Thymus (tissue), 11 donors: ENCODE results near the gene FOLR3. TPM values are rescaled to one million over a fixed set of nuclear protein-coding genes. Genes with fewer than 3 reads are reported as not detected.
"Not testable (repeated sequence)": the region's sequence is repeated elsewhere in the genome, so short reads cannot be mapped to it uniquely, and the experiment has no call there.

Experiments
- DNase-seq, 9 donors: peaks; one replicate each; pipeline ENCODE4 v3.0.0-alpha.2; 2013; ENCODE audit warnings: low spot score in 9 of 9, low read depth in 6 of 9, missing footprints in 1 of 9
- H3K27ac ChIP-seq, 2 donors: one replicate each; pipeline ENCODE4 v1.5.1; 2013; ENCODE audit warnings: control low read depth in 1 of 2, low read depth in 1 of 2, low read length in 1 of 2, mild to moderate bottlenecking in 1 of 2, moderate library complexity in 1 of 2
- H3K27me3 ChIP-seq, 2 donors: one replicate each; pipeline ENCODE4 v1.5.1; 2013; ENCODE audit warnings: low read length in 1 of 2; ENCODE audit not compliant: control insufficient read depth in 2 of 2, insufficient read depth in 1 of 2
- H3K36me3 ChIP-seq, 2 donors: one replicate each; pipeline ENCODE4 v1.5.1; 2013; ENCODE audit warnings: low read length in 1 of 2, mild to moderate bottlenecking in 1 of 2, moderate library complexity in 1 of 2; ENCODE audit not compliant: control insufficient read depth in 2 of 2, insufficient read depth in 2 of 2
- H3K4me1 ChIP-seq, 2 donors: one replicate each; pipeline ENCODE4 v1.5.1; 2013; ENCODE audit warnings: low read length in 2 of 2; ENCODE audit not compliant: control insufficient read depth in 2 of 2, insufficient read depth in 2 of 2
- H3K4me3 ChIP-seq, 2 donors: one replicate each; pipeline ENCODE4 v1.5.1; 2013; ENCODE audit warnings: low read length in 2 of 2, control low read depth in 1 of 2, mild to moderate bottlenecking in 1 of 2
- H3K9me3 ChIP-seq, 2 donors: one replicate each; pipeline ENCODE4 v1.5.1; 2013; ENCODE audit warnings: low read length in 1 of 2, mild to moderate bottlenecking in 1 of 2; ENCODE audit not compliant: control insufficient read depth in 2 of 2, insufficient read depth in 1 of 2
- WGBS: extraction: QIAGEN DNeasy Blood & Tissue Kit; methylation state at CpG from one replicate; pipeline ENCODE4 v1.1.7; 2013; 5-methylcytosine and 5-hydroxymethylcytosine counted together
- polyA plus RNA-seq: library from polyadenylated mRNA; stranded (reverse); fragments of 200-250 nt; gene quantifications from one replicate; pipeline ENCODE4 v1.2.3, GENCODE V29; 2013
- total RNA-seq: library from RNA; stranded (reverse); fragments of 120-200 nt; gene quantifications from one replicate; pipeline ENCODE4 v1.2.4, GENCODE V29; 2013
- donor health status: healthy.

The FOLR3 gene
- total and polyA plus RNA-seq, 2 donors, result 0.33 to 0.82 TPM

DNA sequence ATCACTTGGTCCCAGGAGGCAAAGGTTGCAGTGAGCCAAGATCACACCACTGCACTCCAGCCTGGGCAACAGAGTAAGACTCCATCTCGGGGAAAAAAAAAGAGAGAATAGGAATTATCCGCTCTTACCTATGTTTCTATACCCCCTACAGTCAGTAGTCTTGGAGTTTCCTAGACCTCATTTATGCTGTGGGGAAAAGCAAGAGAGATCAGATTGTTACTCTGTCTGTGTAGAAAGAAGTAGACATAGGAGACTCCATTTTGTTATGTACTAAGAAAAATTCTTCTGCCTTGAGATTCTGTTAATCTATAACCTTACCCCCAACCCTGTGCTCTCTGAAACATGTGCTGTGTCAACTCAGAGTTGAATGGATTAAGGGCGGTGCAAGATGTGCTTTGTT, 28.7 kb downstream of the FOLR3 start:
- not testable (repeated sequence) for H3K4me1 ChIP-seq, H3K36me3 ChIP-seq, H3K4me3 ChIP-seq, H3K27ac ChIP-seq, DNase-seq, H3K27me3 ChIP-seq, H3K9me3 ChIP-seq
- WGBS, result 95% methylated on average over 2 of the region's 3 CpGs

DNA sequence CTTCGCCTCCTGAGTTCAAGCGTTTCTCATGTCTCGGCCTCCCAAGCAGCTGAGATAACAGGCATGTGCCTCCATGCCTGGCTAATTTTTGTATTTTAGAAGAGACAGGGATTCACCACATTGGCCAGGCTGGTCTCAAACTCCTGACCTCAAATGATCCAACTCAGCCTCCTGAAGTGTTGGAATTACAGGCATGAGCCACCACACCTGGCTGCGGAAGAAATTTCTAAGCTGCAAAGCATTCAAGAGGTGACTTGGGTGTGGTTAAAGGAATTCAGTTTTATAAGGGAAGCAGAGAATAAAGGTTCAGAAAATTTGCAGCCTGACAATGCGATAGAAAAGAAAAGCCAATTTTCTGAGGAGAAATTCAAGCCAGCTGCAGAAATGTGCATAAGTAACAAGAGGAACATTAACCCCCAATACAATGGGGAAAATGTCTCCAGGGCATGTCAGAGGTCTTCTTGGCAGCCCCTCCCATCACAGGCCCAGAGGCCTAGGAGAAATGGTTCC, 33.6 kb downstream of the FOLR3 start:
- H3K36me3 ChIP-seq, H3K27ac ChIP-seq, H3K27me3 ChIP-seq, DNase-seq, H3K4me3 ChIP-seq, H3K4me1 ChIP-seq, H3K9me3 ChIP-seq: not testable (repeated sequence)
- 97% methylated on average over 5 of the region's 5 CpGs for WGBS

DNA sequence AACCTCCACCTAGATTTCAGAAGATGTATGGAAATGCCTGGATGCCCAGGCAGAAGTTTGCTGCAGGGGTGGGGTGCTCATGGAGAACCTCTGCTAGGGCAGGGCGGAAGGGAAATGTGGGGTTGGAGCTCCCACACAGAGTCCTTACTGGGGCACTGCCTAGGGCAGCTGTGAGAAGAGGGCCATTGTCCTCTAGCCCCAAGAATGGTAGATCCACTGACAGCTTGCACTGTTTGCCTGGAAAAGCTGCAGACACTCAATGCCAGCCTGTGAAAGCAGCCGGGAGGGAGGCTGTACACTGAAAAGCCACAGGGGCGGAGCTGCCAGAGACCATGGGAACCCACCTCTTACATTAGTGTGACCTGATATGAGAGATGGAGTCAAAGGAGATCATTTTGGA, 34.2 kb downstream of the FOLR3 start:
- not testable (repeated sequence) for H3K27me3 ChIP-seq, DNase-seq, H3K9me3 ChIP-seq, H3K27ac ChIP-seq, H3K4me1 ChIP-seq, H3K36me3 ChIP-seq, H3K4me3 ChIP-seq
- 93% methylated on average over 3 of the region's 3 CpGs for WGBS

DNA sequence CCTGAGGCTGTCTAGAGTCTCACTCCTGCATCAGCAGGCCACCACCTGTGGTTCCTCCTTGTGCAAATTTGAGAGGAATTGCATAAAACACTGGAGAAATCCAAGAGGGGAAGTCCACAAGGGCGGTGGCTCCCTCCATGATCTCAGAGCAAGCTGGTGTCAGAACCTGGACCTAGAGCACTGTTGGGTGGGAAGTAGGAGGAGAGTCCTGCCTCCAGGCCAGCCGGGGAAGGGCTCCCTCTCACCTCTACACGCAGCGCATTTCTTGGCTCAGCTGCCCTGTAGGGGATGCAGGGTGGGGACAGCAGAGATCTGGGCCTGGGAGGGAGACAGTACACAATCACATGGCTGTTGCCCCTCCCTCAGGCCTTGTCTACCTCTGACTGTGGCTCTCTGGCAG, 36.5 kb downstream of the FOLR3 start:
- not testable (repeated sequence) for H3K27ac ChIP-seq, H3K27me3 ChIP-seq, H3K9me3 ChIP-seq, DNase-seq, H3K4me1 ChIP-seq, H3K36me3 ChIP-seq, H3K4me3 ChIP-seq
- 95% methylated on average over 4 of the region's 4 CpGs for WGBS

DNA sequence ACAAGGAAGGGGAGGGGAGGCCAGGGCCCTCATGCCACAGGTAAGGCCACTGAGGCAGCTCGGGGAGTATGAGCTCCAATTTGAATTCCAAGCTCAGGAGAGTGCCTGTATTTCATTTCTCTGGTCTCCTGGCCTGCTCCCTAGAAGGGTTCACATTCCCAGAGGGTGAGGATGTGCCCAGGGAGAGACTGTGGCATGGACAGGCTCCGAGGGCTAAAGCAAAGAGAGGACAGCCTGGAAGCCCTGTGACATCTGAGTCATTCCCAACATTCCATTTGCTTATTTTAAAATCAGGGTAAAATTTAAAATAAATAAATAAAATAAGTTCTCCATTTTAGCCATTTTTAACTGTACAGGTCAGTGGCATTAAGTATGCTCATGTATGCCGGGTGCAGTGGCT, 37.8 kb downstream of the FOLR3 start:
- Histone ChIP-seq H3K36me3 (no peaks in the 10 kb centered on the region), H3K27ac (no peak overlapping the region), H3K9me3 (no peaks in the 10 kb centered on the region), H3K27me3 (no peaks in the 10 kb centered on the region), H3K4me3 (no peak overlapping the region), H3K4me1 (no peaks in the 10 kb centered on the region)
- DNase-seq, result no peak
- WGBS, result 93% methylated on average over 3 of the region's 3 CpGs

DNA sequence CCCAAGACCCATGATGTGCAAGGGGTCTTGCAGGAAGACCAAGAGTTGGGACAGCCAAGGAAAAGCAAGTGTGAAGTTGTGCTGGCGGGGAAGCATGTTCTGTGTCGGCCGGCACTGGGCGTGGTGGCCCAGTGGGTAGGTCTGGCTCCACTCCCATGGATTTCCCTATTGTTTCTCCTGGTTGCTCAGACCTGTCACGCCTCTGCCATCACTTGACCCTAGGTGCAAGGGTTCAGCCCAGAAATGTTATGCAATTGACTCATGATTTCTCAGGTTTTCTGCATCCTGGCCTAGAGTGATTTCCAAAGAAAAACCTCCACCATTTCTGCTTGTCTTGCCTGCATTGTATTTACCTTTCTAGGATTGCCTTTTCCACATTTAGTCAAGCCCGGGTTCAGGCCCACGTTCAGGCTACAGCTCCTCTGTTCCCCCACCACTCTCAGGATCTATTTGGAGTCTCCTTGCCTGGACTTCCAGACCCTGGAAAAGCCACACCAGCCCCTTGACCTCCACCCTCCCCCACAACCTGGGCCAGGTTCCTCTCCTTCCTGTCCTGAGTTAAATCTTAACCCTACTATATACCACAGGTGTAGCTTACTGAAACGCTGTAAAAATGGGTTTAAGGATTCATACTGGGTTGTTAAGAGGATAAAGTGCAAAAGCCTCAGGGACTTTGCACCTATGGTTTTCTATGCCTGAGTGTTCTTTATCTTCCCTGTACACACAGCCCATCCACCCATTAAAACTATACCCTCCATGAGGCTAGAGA, 39.0 kb downstream of the FOLR3 start:
- H3K4me3 ChIP-seq, result no peak overlapping the region
- H3K27me3 ChIP-seq, result no peaks in the 10 kb centered on the region
- no peaks in the 10 kb centered on the region for H3K36me3 ChIP-seq
- no peaks in the 10 kb centered on the region for H3K9me3 ChIP-seq
- WGBS, result 93% methylated on average over 8 of the region's 8 CpGs
- H3K27ac ChIP-seq, result no peak overlapping the region
- no peak for DNase-seq
- no peaks in the 10 kb centered on the region for H3K4me1 ChIP-seq

DNA sequence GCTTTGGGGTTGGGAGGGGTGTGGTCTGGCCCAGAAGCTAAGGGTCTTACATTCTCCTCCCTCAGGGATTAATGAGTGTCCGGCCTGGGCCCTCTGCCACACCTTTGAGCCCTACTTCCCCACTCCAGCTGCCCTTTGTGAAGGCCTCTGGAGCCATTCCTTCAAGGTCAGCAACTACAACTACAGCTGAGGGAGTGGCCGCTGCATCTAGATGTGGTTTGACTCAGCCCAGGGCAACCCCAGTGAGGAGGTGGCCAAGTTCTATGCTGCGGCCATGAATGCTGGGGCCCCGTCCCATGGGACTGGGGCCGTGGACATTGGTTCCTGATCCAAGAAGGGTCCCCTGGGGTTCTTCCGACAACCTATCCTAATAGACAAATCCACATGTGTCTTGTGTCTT, 42.1 kb downstream of the FOLR3 start:
- no peaks in the 10 kb centered on the region for H3K27me3 ChIP-seq
- WGBS, result 96% methylated on average over 6 of the region's 6 CpGs

DNA sequence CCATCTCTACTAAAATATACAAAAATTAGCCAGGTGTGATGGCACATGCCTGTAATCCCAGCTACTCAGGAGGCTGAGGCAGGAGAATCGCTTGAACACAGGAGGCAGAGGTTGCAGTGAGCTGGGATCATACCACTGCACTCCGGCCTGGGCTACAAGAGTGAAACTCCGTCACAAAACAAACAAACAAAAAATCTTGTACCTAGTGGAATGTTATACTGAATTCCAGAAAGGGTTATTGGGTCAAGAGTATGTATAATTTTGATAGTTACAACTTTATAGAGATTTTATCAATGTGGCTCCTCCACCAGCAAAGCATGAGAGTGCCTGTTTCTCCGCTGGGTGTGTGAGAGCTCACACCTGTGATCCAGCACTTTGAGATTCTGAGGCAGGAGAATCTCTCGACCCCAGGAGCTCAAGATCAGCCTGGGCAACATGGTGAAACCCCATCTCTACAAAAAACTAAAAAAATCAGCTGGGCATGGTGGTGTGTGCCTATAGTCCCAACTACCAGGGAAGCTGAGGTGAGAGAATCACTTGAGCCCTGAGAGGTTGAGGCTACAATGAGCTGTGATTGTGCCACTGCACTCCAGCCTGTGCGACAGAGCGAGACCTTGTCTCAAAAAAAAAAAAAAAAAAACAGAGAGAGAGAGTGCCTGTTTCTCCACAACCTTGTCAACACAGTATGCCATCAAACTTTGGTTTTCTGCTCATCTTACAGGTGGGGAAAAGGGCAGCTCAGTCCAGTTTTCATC, 43.7 kb downstream of the FOLR3 start:
- peaks cover 0 to 16% of the 10 kb centered on the region in 2 donors for H3K4me1 ChIP-seq
- H3K9me3 ChIP-seq, result no peaks in the 10 kb centered on the region
- no peak for DNase-seq
- H3K27ac ChIP-seq, result no peak overlapping the region
- H3K36me3 ChIP-seq, result no peaks in the 10 kb centered on the region
- H3K27me3 ChIP-seq, result no peaks in the 10 kb centered on the region
- no peak overlapping the region for H3K4me3 ChIP-seq
- 95% methylated on average over 7 of the region's 7 CpGs for WGBS

More for the DNA sequence above, 42.1 kb downstream of the FOLR3 start:
- Histone ChIP-seq H3K4me3 (no peak overlapping the region), H3K4me1 (peaks cover 0 to 16% of the 10 kb centered on the region in 2 donors), H3K9me3 (no peaks in the 10 kb centered on the region), H3K36me3 (no peaks in the 10 kb centered on the region), H3K27ac (no peak overlapping the region)
- no peak for DNase-seq

DNA sequence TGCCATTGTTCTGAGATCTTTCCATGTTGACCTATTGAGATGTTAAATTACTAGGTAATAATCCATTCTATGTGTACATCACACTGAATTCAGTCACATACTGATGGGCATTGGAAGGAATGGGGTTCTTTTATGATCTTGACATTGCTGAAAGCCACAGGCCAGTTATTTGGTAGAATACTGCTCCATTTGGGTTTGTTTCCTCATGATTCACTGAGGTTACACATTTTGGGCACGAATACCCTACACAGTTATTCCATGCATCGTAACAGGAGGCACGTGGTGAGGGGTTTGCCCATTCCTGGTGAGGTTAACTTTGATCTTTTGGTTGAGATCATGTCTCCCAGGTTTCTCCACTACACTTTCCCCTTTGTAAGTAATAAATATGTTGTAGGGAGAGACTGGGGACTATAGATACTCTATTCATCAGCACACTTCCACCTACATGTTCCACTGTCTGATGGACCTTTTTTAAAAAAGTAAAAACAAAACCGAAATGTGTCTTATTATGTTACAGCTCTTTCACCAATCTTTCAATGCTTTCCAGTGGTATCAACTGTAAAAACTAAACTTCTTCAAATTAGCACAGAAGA, 44.4 kb downstream of the FOLR3 start:
- H3K36me3 ChIP-seq, result no peaks in the 10 kb centered on the region
- H3K9me3 ChIP-seq, result no peaks in the 10 kb centered on the region
- WGBS, result 94% methylated on average over 4 of the region's 4 CpGs
- peaks cover 0 to 16% of the 10 kb centered on the region in 2 donors for H3K4me1 ChIP-seq
- no peak for DNase-seq
- H3K4me3 ChIP-seq, result no peak overlapping the region
- no peak overlapping the region for H3K27ac ChIP-seq
- H3K27me3 ChIP-seq, result no peaks in the 10 kb centered on the region
